PC-9 (cell line): ENCODE results near the gene RYR3. TPM values are rescaled to one million over a fixed set of nuclear protein-coding genes. Genes with fewer than 3 reads are reported as not detected.

Experiments
- BruUV-seq: library from RNA; stranded (reverse); fragments of 400-500 nt; replicated peaks from 2 replicates; lab custom pipeline; 2021; lab: Mats Ljungman, UMichigan
- CTCF ChIA-PET: fragments of 300-600 bp; sonication (Branson Sonifier 250); formaldehyde crosslinking; loops from one replicate; lab custom pipeline; 2022; ENCODE audit warnings: antibody characterized with exemption; lab: Charles Lee
- POLR2A ChIA-PET: fragments of 300-600 bp; sonication (Branson Sonifier 250); formaldehyde crosslinking; loops from one replicate; lab custom pipeline; 2022; ENCODE audit warnings: antibody characterized with exemption; ENCODE audit not compliant: unreplicated experiment; lab: Charles Lee
- DNase-seq, 2 experiments: peaks; one replicate each; pipeline versions ENCODE4 v3.0.0 to v3.0.0-alpha.2; 2015 to 2022; ENCODE audit warnings: mixed read lengths in 1 of 2
- H2AFZ ChIP-seq: fragments of 200-600 bp; sonication (generic); 2 replicates; pipeline ENCODE4 v1.8.1; 2017; ENCODE audit warnings: antibody characterized with exemption
- H3F3A ChIP-seq: fragments of 200-600 bp; sonication (generic); 2 replicates; pipeline ENCODE4 v1.8.1; 2017; ENCODE audit warnings: antibody characterized with exemption, mild to moderate bottlenecking, low read depth; ENCODE audit not compliant: insufficient read depth
- H3K27ac ChIP-seq: fragments of 200-600 bp; sonication (generic); 2 replicates; pipeline ENCODE4 v1.6.1; 2016; ENCODE audit warnings: mixed run types
- H3K27me3 ChIP-seq: fragments of 200-600 bp; sonication (generic); 2 replicates; pipeline ENCODE4 v1.6.1; 2016; ENCODE audit warnings: low read depth, mixed run types; ENCODE audit not compliant: insufficient read depth
- H3K36me3 ChIP-seq: fragments of 200-600 bp; sonication (generic); 2 replicates; pipeline ENCODE4 v1.6.1; 2016; ENCODE audit warnings: low read depth, mixed run types
- H3K4me1 ChIP-seq: fragments of 200-600 bp; sonication (generic); replicated peaks from 2 replicates; pipeline ENCODE4 v1.6.1; 2016; ENCODE audit warnings: mixed run types; ENCODE audit not compliant: insufficient read depth
- H3K4me2 ChIP-seq: fragments of 200-600 bp; sonication (generic); 2 replicates; pipeline ENCODE4 v1.6.1; 2017; ENCODE audit warnings: mixed run types
- H3K4me3 ChIP-seq: fragments of 200-600 bp; sonication (generic); 2 replicates; pipeline ENCODE4 v1.6.1; 2016; ENCODE audit warnings: mixed run types
- H3K79me2 ChIP-seq: fragments of 200-600 bp; sonication (generic); 2 replicates; pipeline ENCODE4 v1.6.1; 2017; ENCODE audit warnings: low read depth, mixed run types
- H3K9me2 ChIP-seq: fragments of 200-600 bp; sonication (generic); 2 replicates; pipeline ENCODE4 v1.8.1; 2017; ENCODE audit warnings: mild to moderate bottlenecking; ENCODE audit not compliant: insufficient read depth
- H3K9me3 ChIP-seq: fragments of 200-600 bp; sonication (generic); 2 replicates; pipeline ENCODE4 v1.8.1; 2016; ENCODE audit warnings: low read depth; ENCODE audit not compliant: insufficient read depth
- H4K20me1 ChIP-seq: fragments of 200-600 bp; sonication (generic); 2 replicates; pipeline ENCODE4 v1.8.1; 2017; ENCODE audit not compliant: insufficient read depth
- EZH2 ChIP-seq: fragments of 200-600 bp; sonication (generic); IDR thresholded peaks from 2 replicates; pipeline ENCODE4 v1.8.0; 2017; ENCODE audit warnings: antibody characterized with exemption, low read depth
- intact Hi-C: fragments of 100-400 bp; cut with micrococcal nuclease; formaldehyde crosslinking; loops from one replicate; pipeline ENCODE4 v1.10.0; 2022; ENCODE audit not compliant: unreplicated experiment
- total RNA-seq: library from RNA; stranded (reverse); gene quantifications from 2 replicates; pipeline ENCODE4 v1.2.3, GENCODE V29; 2021
- TF ChIP-seq, protein P1 (sequence below): fragments of 200-600 bp; sonication (generic); conservative IDR thresholded peaks from 2 replicates; pipeline ENCODE4 v1.6.1; 2017; ENCODE audit warnings: mixed run types, antibody characterized with exemption, mild to moderate bottlenecking, moderate library complexity

Gene RYR3
- total RNA-seq, 1 experiment from 2014 or later: 0.15 TPM

DNA sequence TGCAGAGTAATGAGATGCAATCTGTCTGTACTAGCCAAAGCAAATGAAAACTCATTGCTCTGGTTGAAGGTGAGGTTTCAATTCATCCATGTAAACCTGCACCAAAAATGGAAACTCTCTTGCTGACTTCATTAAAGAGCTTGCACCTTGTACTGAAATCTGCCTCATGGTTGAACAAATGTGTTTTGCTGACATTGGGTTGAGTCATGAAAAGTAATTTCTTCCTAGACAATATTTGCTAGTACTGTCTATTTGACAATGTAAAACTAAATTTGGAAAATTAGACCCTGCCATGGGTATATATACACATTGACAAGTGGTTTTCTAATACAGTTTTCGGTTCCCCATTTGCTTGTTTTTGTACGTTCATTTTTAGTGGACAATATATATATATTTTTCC, 33.3 kb downstream of the RYR3 start:
- intact Hi-C loops: no loop called here
- ChIA-PET POLR2A (no interaction called here), CTCF (no interaction called here)
- H3K27me3 ChIP-seq: no peaks in the 10 kb centered on the region
- no peaks in the 10 kb centered on the region for H4K20me1 ChIP-seq
- H3K9me3 ChIP-seq: no peaks in the 10 kb centered on the region
- H3K27ac ChIP-seq: no peak overlapping the region
- no peaks in the 10 kb centered on the region for H3K4me1 ChIP-seq
- no TSS peak for BruUV-seq
- H3K9me2 ChIP-seq: no peaks in the 10 kb centered on the region
- no peaks in the 10 kb centered on the region for H3K36me3 ChIP-seq
- no peak overlapping the region for H3K4me2 ChIP-seq
- H2AFZ ChIP-seq: no peak overlapping the region
- H3K79me2 ChIP-seq: no peaks in the 10 kb centered on the region
- no peak for DNase-seq
- H3F3A ChIP-seq: no peaks in the 10 kb centered on the region
- TF ChIP-seq EZH2: no peak
- TF ChIP-seq, protein P1, sequence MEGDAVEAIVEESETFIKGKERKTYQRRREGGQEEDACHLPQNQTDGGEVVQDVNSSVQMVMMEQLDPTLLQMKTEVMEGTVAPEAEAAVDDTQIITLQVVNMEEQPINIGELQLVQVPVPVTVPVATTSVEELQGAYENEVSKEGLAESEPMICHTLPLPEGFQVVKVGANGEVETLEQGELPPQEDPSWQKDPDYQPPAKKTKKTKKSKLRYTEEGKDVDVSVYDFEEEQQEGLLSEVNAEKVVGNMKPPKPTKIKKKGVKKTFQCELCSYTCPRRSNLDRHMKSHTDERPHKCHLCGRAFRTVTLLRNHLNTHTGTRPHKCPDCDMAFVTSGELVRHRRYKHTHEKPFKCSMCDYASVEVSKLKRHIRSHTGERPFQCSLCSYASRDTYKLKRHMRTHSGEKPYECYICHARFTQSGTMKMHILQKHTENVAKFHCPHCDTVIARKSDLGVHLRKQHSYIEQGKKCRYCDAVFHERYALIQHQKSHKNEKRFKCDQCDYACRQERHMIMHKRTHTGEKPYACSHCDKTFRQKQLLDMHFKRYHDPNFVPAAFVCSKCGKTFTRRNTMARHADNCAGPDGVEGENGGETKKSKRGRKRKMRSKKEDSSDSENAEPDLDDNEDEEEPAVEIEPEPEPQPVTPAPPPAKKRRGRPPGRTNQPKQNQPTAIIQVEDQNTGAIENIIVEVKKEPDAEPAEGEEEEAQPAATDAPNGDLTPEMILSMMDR: no peak
- no peak overlapping the region for H3K4me3 ChIP-seq

DNA sequence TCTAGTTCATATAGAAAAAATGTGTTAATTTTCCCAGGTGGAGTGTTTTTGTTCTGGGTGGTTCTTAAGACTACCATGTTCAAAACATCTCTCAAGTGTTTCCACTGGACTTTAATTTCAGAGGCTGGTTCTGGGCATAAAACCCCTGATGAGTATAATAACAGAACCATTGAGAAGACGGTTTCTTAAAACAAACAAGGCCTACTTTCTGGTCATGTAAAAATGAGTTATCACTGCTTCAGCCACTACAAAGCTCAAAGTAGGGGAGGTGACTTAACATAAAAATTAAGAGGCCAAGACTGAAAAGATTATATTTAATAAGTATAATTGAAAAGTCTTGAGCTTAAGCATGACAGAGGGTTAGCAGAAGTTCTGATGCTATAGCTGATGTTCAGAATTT, 33.8 kb downstream of the RYR3 start:
- no peaks in the 10 kb centered on the region for H3K79me2 ChIP-seq
- H2AFZ ChIP-seq: no peak overlapping the region
- no peak overlapping the region for H3K27ac ChIP-seq
- no peaks in the 10 kb centered on the region for H3K9me2 ChIP-seq
- ChIA-PET POLR2A (no interaction called here), CTCF (no interaction called here)
- H3K4me1 ChIP-seq: no peaks in the 10 kb centered on the region
- BruUV-seq: no TSS peak
- DNase-seq: no peak
- H3K9me3 ChIP-seq: no peaks in the 10 kb centered on the region
- intact Hi-C loops: no loop called here
- TF ChIP-seq, protein P1: no peak
- no peak for TF ChIP-seq EZH2
- no peaks in the 10 kb centered on the region for H3F3A ChIP-seq
- no peaks in the 10 kb centered on the region for H3K27me3 ChIP-seq
- no peak overlapping the region for H3K4me2 ChIP-seq
- H3K36me3 ChIP-seq: no peaks in the 10 kb centered on the region
- H4K20me1 ChIP-seq: no peaks in the 10 kb centered on the region
- no peak overlapping the region for H3K4me3 ChIP-seq

DNA sequence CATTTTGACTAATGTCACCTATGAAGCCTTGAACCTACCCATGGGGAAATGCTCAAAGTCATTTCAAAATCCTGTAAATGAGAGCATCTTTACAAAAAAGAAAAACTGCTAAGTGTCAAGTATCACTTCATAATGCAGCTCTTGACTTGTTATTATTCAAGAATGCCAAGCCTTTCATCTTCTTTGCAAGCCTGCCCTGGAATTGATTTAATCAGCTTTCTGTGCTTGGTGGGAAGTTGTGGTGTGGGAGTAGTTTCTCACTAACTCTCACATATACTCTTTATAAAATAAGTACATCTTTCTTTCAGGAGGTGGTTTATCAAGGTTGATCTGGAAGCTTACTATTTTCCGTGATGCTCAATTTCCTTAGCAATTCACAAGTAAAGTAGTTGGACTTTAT, 43.6 kb downstream of the RYR3 start:
- H3K36me3 ChIP-seq: no peaks in the 10 kb centered on the region
- H3K27me3 ChIP-seq: no peaks in the 10 kb centered on the region
- TF ChIP-seq EZH2: no peak
- TF ChIP-seq, protein P1: no peak
- no peaks in the 10 kb centered on the region for H3K4me1 ChIP-seq
- no peaks in the 10 kb centered on the region for H3F3A ChIP-seq
- H4K20me1 ChIP-seq: no peaks in the 10 kb centered on the region
- H3K79me2 ChIP-seq: no peaks in the 10 kb centered on the region
- H3K4me2 ChIP-seq: no peak overlapping the region
- no peak overlapping the region for H3K27ac ChIP-seq
- ChIA-PET POLR2A (no interaction called here), CTCF (no interaction called here)
- intact Hi-C loops: no loop called here
- H2AFZ ChIP-seq: no peak overlapping the region
- no peak for DNase-seq
- H3K4me3 ChIP-seq: no peak overlapping the region
- H3K9me3 ChIP-seq: no peaks in the 10 kb centered on the region
- no TSS peak for BruUV-seq
- no peaks in the 10 kb centered on the region for H3K9me2 ChIP-seq
